GM23338 (cell line): Measurements from ENCODE around the gene UBE3B. TPM values are rescaled to one million over a fixed set of nuclear protein-coding genes. Genes with fewer than 3 reads are reported as not detected.

Experiments
- ATAC-seq: fragments of 200-7000 bp; cut with Tn5 transposase; 3 replicates; pipeline ENCODE4 v1.9.1; 2020
- DNase-seq: peaks from one replicate; pipeline ENCODE4 v3.0.0-alpha.2; 2015; ENCODE audit warnings: low spot score
- H2AFZ ChIP-seq: fragments of 200-600 bp; sonication (generic); 2 replicates; pipeline ENCODE4 v1.8.0; 2016; ENCODE audit warnings: antibody characterized with exemption, mild to moderate bottlenecking, moderate library complexity
- H3F3A ChIP-seq: fragments of 200-600 bp; sonication (generic); replicated peaks from 2 replicates; pipeline ENCODE4 v1.8.0; 2017; ENCODE audit warnings: antibody characterized with exemption, mixed run types, low read depth
- H3K27ac ChIP-seq: fragments of 200-600 bp; sonication (generic); 2 replicates; pipeline ENCODE4 v1.6.1; 2016; ENCODE audit warnings: low read depth
- H3K27me3 ChIP-seq: fragments of 200-600 bp; sonication (generic); 2 replicates; pipeline ENCODE4 v1.8.0; 2016; ENCODE audit warnings: mild to moderate bottlenecking, mixed run types, moderate library complexity; ENCODE audit not compliant: insufficient read depth
- H3K36me3 ChIP-seq: fragments of 200-600 bp; sonication (generic); 2 replicates; pipeline ENCODE4 v1.8.0; 2016; ENCODE audit warnings: mild to moderate bottlenecking; ENCODE audit not compliant: insufficient read depth
- H3K4me1 ChIP-seq: fragments of 200-600 bp; sonication (generic); 2 replicates; pipeline ENCODE4 v1.8.0; 2016; ENCODE audit warnings: mild to moderate bottlenecking, moderate library complexity; ENCODE audit not compliant: insufficient read depth
- H3K4me2 ChIP-seq: fragments of 200-600 bp; sonication (generic); 2 replicates; pipeline ENCODE4 v1.7.1; 2017; ENCODE audit warnings: mixed run types
- H3K4me3 ChIP-seq: fragments of 200-600 bp; sonication (generic); 2 replicates; pipeline ENCODE4 v1.6.1; 2016; ENCODE audit warnings: mixed run types
- H3K79me2 ChIP-seq: fragments of 200-600 bp; sonication (generic); replicated peaks from 2 replicates; pipeline ENCODE4 v1.8.0; 2017; ENCODE audit warnings: mild to moderate bottlenecking; ENCODE audit not compliant: insufficient read depth
- H3K9me2 ChIP-seq: fragments of 200-600 bp; sonication (generic); 2 replicates; pipeline ENCODE4 v1.8.0; 2017; ENCODE audit not compliant: insufficient read depth
- H4K20me1 ChIP-seq: fragments of 200-600 bp; sonication (generic); replicated peaks from 2 replicates; pipeline ENCODE4 v1.8.0; 2017; ENCODE audit warnings: mild to moderate bottlenecking; ENCODE audit not compliant: insufficient read depth
- H3K27ac Mint-ChIP-seq: 2 replicates; pipeline ENCODE4 v1.8.0; 2020; ENCODE audit warnings: inconsistent platforms, mild to moderate bottlenecking, moderate library complexity, mixed read lengths
- H3K27me3 Mint-ChIP-seq: 3 replicates; pipeline ENCODE4 v1.8.0; 2022; ENCODE audit warnings: low read depth, mild to moderate bottlenecking, moderate library complexity, mixed read lengths, inconsistent platforms; ENCODE audit not compliant: insufficient read depth, poor library complexity
- H3K36me3 Mint-ChIP-seq: 3 replicates; pipeline ENCODE4 v1.8.0; 2021; ENCODE audit warnings: low read depth, mild to moderate bottlenecking, inconsistent platforms, moderate library complexity, mixed read lengths
- H3K4me1 Mint-ChIP-seq: 3 replicates; pipeline ENCODE4 v1.8.0; 2020; ENCODE audit warnings: mild to moderate bottlenecking, inconsistent platforms, mixed read lengths
- H3K4me3 Mint-ChIP-seq: 3 replicates; pipeline ENCODE4 v1.8.0; 2021; ENCODE audit warnings: moderate library complexity, mild to moderate bottlenecking, inconsistent platforms, mixed read lengths
- H3K9me3 Mint-ChIP-seq: 3 replicates; pipeline ENCODE4 v1.8.0; 2020; ENCODE audit warnings: moderate library complexity, mild to moderate bottlenecking, inconsistent platforms, mixed read lengths
- CREB1 ChIP-seq: fragments of 250-450 bp; sonication (Bioruptor Pico); IDR thresholded peaks from 2 replicates; pipeline ENCODE4 v1.5.0; 2020; ENCODE audit warnings: low read depth, mild to moderate bottlenecking, moderate library complexity
- CTCF ChIP-seq, 2 experiments: fragments of 200-600 bp in 1 of 2; sonication (generic) in 1 of 2; conservative IDR thresholded peaks; 2 replicates each; pipeline versions ENCODE4 v1.5.1 to v1.6.1; 2016 to 2017; ENCODE audit warnings: antibody characterized with exemption in 2 of 2, low read depth in 2 of 2, mild to moderate bottlenecking in 2 of 2, moderate library complexity in 1 of 2
- ETS1 ChIP-seq: IDR thresholded peaks from 2 replicates; pipeline ENCODE4 v1.6.1; 2016; ENCODE audit warnings: antibody characterized with exemption
- EZH2phosphoT487 ChIP-seq: fragments of 200-600 bp; sonication (generic); IDR thresholded peaks from one replicate; pipeline ENCODE4 v1.8.1; 2018; ENCODE audit warnings: antibody characterized with exemption; ENCODE audit not compliant: unreplicated experiment
- JUNB ChIP-seq: IDR thresholded peaks from one replicate; pipeline ENCODE4 v1.6.1; 2016; ENCODE audit warnings: antibody characterized with exemption; ENCODE audit not compliant: unreplicated experiment
- ZNF462 ChIP-seq: fragments of 250-450 bp; sonication (Bioruptor Pico); IDR thresholded peaks from 2 replicates; pipeline ENCODE4 v1.5.0; 2020; ENCODE audit warnings: mild to moderate bottlenecking, moderate library complexity
- polyA plus RNA-seq: library from polyadenylated mRNA; unstranded; fragments of >200 nt; fragmentation: Nextera tagmentation; extraction: Ambion mirVana; gene quantifications from 2 replicates; pipeline ENCODE4 v1.2.1, GENCODE V29; 2016
- total RNA-seq: library from RNA; depleted of rRNA; stranded (reverse); fragments of >200 nt; shearing (Covaris generic); gene quantifications from 2 replicates; pipeline ENCODE4 v1.2.3, GENCODE V29; 2014

The UBE3B gene
- total and polyA plus RNA-seq, 2 experiments from 2014 or later: 20.8 TPM

- TF ChIP-seq ZNF462 (CRISPR knock-in tag): no peak
These were observed 18.9 kb downstream of the UBE3B start (continued) for GRCh38 chr12:109496306-109496705.

- Histone ChIP-seq H3K4me2 (no peak overlapping the region), H4K20me1 (no peaks in the 10 kb centered on the region), H3K79me2 (no peaks in the 10 kb centered on the region), H3K9me2 (no peaks in the 10 kb centered on the region), H3K36me3 (peaks cover 31% of the 10 kb centered on the region; the same call in 1 of the 2 replicates), H3K27me3 (no peaks in the 10 kb centered on the region), H3K4me1 (no peaks in the 10 kb centered on the region), H3K27ac (no peak overlapping the region), H2AFZ (no peak overlapping the region), H3K4me3 (no peak overlapping the region), H3F3A (no peaks in the 10 kb centered on the region)
- Mint-ChIP-seq H3K27ac (no peak overlapping the region), H3K36me3 (peaks cover 44% of the 10 kb centered on the region), H3K27me3 (no peaks in the 10 kb centered on the region), H3K4me3 (no peak overlapping the region), H3K9me3 (peaks cover 13% of the 10 kb centered on the region), H3K4me1 (no peaks in the 10 kb centered on the region)
- no peak for DNase-seq
- no peak for ATAC-seq
- TF ChIP-seq ETS1 (no peak), CREB1 (CRISPR knock-in tag) (no peak), ZNF462 (CRISPR knock-in tag) (no peak), CTCF (conservative IDR thresholded peaks at IDR 0.05; ENCODE audit: low read depth in 2 of 2) (no peak), EZH2phosphoT487 (no peak), JUNB (no peak)
These were observed 20.2 kb downstream of the UBE3B start for GRCh38 chr12:109497675-109498074.
